Measurements from ENCODE around the gene CHN2. TPM values are rescaled to one million over a fixed set of nuclear protein-coding genes. Genes with fewer than 3 reads are reported as not detected.

Gene CHN2
- total RNA-seq, 1 experiment from 2014 or later = 0.15 TPM

DNA sequence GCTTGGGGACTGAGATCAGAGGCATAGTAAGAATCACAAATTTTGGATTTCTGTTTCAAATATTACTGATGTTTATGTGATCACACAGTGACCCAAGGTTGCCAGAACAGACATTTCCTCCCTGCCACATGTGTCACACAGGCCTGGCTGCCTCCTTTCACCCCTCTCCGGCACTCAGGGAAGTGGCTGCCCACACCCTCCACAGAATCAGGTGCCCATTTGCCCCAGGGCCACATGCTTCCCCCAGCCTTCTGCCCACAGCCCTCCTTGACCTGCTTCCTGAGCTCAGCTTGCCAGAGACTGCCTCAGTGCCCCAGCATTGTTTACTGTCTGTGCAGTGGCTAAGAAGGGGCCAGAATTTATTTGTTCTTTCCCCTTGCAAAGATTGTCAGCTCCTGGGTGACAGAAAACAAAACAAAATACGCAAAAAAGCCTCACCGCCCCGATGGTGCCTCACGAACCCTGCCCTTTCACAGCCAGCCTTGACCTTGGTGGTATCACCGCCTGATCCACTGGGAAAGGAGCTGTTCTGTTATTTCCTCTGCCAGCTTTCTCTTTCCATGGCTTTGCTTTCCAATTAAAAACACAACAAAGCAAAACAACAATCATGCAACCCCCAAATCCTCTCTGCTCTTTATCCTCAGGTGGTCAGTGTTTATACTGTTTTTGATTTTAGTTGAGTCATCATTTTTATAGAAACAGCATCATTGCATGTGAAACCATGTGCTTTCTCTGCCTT is 52.8 kb downstream of the CHN2 start:
- BruUV-seq (replicated peaks) = no TSS peak
- DNase-seq (ENCODE audit: low read depth, low spot score) = no peak
- Histone ChIP-seq H3K4me1 (ENCODE audit: control insufficient read depth, insufficient read depth, low read length) (no peaks in the 10 kb centered on the region), H3K9me3 (ENCODE audit: control insufficient read depth, insufficient read depth, low read depth, low read length) (no peaks in the 10 kb centered on the region), H3K27ac (ENCODE audit: low read length) (no peak overlapping the region), H3K36me3 (ENCODE audit: control insufficient read depth, insufficient read depth, low read length) (no peaks in the 10 kb centered on the region), H3K27me3 (ENCODE audit: control insufficient read depth, insufficient read depth, low read length) (peaks cover 5% of the 10 kb centered on the region), H3K4me3 (ENCODE audit: low read depth in 2 of 2, low read length in 2 of 2) (no peak overlapping the region)
- no peak for ATAC-seq
- TF ChIP-seq, protein P1, sequence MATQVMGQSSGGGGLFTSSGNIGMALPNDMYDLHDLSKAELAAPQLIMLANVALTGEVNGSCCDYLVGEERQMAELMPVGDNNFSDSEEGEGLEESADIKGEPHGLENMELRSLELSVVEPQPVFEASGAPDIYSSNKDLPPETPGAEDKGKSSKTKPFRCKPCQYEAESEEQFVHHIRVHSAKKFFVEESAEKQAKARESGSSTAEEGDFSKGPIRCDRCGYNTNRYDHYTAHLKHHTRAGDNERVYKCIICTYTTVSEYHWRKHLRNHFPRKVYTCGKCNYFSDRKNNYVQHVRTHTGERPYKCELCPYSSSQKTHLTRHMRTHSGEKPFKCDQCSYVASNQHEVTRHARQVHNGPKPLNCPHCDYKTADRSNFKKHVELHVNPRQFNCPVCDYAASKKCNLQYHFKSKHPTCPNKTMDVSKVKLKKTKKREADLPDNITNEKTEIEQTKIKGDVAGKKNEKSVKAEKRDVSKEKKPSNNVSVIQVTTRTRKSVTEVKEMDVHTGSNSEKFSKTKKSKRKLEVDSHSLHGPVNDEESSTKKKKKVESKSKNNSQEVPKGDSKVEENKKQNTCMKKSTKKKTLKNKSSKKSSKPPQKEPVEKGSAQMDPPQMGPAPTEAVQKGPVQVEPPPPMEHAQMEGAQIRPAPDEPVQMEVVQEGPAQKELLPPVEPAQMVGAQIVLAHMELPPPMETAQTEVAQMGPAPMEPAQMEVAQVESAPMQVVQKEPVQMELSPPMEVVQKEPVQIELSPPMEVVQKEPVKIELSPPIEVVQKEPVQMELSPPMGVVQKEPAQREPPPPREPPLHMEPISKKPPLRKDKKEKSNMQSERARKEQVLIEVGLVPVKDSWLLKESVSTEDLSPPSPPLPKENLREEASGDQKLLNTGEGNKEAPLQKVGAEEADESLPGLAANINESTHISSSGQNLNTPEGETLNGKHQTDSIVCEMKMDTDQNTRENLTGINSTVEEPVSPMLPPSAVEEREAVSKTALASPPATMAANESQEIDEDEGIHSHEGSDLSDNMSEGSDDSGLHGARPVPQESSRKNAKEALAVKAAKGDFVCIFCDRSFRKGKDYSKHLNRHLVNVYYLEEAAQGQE (IDR thresholded peaks at IDR 0.05; ENCODE audit: insufficient read depth in 1 of 2, low read depth in 2 of 2, low read length in 1 of 2) = no peak
- no peak for TF ChIP-seq SIN3A (IDR thresholded peaks at IDR 0.05; ENCODE audit: borderline replicate concordance, insufficient read depth, low read depth, low read length)
- TF ChIP-seq TCF7L2 (IDR thresholded peaks at IDR 0.05; ENCODE audit: low read depth, low read length) = no peak
- TF ChIP-seq POLR2AphosphoS5 (IDR thresholded peaks at IDR 0.05; ENCODE audit: low read depth, low read length) = no peak
- in situ Hi-C loops (cut with HindIII; ENCODE audit: low pct_unique_long_range_greater_than_20kb, low sequenced_read_pairs) (no loop called here), intact Hi-C loops (cut with micrococcal nuclease; ENCODE audit: unreplicated experiment) (no loop called here)
- ChIA-PET POLR2A (no interaction called here), CTCF (no interaction called here)

GRCh38 chr7:29247963-29248236 is 53.3 kb downstream of the CHN2 start:
- intact Hi-C loops (cut with micrococcal nuclease; ENCODE audit: unreplicated experiment) = no loop called here
- TF ChIP-seq, protein P2, sequence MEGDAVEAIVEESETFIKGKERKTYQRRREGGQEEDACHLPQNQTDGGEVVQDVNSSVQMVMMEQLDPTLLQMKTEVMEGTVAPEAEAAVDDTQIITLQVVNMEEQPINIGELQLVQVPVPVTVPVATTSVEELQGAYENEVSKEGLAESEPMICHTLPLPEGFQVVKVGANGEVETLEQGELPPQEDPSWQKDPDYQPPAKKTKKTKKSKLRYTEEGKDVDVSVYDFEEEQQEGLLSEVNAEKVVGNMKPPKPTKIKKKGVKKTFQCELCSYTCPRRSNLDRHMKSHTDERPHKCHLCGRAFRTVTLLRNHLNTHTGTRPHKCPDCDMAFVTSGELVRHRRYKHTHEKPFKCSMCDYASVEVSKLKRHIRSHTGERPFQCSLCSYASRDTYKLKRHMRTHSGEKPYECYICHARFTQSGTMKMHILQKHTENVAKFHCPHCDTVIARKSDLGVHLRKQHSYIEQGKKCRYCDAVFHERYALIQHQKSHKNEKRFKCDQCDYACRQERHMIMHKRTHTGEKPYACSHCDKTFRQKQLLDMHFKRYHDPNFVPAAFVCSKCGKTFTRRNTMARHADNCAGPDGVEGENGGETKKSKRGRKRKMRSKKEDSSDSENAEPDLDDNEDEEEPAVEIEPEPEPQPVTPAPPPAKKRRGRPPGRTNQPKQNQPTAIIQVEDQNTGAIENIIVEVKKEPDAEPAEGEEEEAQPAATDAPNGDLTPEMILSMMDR (IDR thresholded peaks at IDR 0.05) = no peak
- TF ChIP-seq, protein P1 (IDR thresholded peaks at IDR 0.05; ENCODE audit: insufficient read depth in 1 of 2, low read depth in 2 of 2, low read length in 1 of 2) = no peak
- TF ChIP-seq SIN3A (IDR thresholded peaks at IDR 0.05; ENCODE audit: borderline replicate concordance, insufficient read depth, low read depth, low read length) (no peak), TCF7L2 (IDR thresholded peaks at IDR 0.05; ENCODE audit: low read depth, low read length) (no peak), POLR2AphosphoS5 (IDR thresholded peaks at IDR 0.05; ENCODE audit: low read depth, low read length) (no peak)

More at GRCh38 chr7:29247963-29248236, 53.3 kb downstream of the CHN2 start:
- H3K36me3 ChIP-seq (ENCODE audit: control insufficient read depth, insufficient read depth, low read length) = no peaks in the 10 kb centered on the region
- H3K9me3 ChIP-seq (ENCODE audit: control insufficient read depth, insufficient read depth, low read depth, low read length) = no peaks in the 10 kb centered on the region
- no peak overlapping the region for H3K27ac ChIP-seq (ENCODE audit: low read length)
- no peaks in the 10 kb centered on the region for H3K4me1 ChIP-seq (ENCODE audit: control insufficient read depth, insufficient read depth, low read length)
- BruUV-seq (replicated peaks) = no TSS peak
- ChIA-PET POLR2A (no interaction called here), CTCF (no interaction called here)
- H3K4me3 ChIP-seq (ENCODE audit: low read depth in 2 of 2, low read length in 2 of 2) = no peak overlapping the region
- in situ Hi-C loops (cut with HindIII; ENCODE audit: low pct_unique_long_range_greater_than_20kb, low sequenced_read_pairs) = no loop called here
- no peak for ATAC-seq
- DNase-seq (ENCODE audit: low read depth, low spot score) = no peak
- H3K27me3 ChIP-seq (ENCODE audit: control insufficient read depth, insufficient read depth, low read length) = peaks cover 5% of the 10 kb centered on the region

All from Panc1 (cell line).